GM21381 (cell line): ENCODE results near the gene PPP2R5B.

Source experiments
- ATAC-seq: cut with Tn5 transposase; IDR thresholded peaks from one replicate; pipeline ENCODE4 v1.9.1; 2021; ENCODE audit warnings: mild to moderate bottlenecking, moderate library complexity; ENCODE audit not compliant: unreplicated experiment

Gene PPP2R5B

DNA sequence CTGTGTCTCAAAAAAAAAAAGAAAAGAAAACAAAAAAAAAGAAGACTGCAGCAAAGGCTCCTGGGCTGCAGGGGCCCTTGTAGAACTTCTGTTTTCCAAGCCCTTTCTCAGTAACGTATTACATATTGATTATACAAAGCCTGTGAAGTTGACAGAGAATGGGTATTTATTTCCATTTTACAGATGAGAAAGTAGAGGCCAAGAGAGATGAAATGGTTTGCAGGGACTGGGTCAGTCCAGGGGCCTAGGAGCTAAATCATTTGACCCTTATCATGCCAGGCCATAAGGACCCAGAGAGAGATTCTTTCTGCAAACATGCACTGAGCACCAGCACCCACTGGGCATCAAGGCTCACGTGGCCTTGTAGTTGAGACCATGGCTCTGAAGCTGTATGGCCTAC, 4.5 kb downstream of the PPP2R5B start:
- ATAC-seq: no peak

DNA sequence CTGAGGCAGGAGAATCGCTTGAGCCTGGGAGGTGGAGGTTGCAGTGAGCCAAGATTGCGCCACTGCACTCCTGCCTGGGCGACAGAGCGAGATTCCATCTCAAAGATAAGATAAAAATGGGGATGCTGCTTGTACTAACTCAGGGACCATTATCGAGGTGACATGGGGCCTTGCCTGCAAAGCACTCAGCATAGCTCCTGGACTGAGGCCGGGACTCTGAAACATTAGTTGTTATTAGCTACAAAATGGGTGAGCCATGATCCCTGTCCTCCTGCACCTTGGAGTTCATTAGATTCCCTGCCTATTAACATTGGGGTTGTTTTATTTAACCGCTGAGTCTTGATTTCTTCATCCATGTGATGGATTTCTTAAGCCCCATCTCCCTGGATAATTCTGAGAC, 5.1 kb downstream of the PPP2R5B start:
- ATAC-seq: no peak

DNA sequence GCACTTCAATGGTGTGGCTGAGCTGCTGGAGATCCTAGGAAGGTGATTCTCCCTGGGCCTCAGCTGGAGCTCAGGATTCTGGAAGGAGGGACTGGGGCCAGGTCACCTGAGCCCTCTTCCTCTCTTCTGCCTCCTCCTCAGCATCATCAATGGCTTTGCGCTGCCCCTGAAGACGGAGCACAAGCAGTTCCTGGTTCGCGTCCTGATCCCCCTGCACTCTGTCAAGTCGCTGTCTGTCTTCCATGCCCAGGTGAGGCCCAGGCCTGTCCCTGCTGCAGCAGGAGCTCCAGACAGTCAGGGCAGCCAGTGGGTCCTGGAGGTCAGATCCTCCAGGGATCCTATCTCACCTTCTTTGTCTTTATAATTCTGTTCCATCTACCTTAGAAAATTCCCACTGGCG, 5.9 kb downstream of the PPP2R5B start:
- ATAC-seq: no peak

DNA sequence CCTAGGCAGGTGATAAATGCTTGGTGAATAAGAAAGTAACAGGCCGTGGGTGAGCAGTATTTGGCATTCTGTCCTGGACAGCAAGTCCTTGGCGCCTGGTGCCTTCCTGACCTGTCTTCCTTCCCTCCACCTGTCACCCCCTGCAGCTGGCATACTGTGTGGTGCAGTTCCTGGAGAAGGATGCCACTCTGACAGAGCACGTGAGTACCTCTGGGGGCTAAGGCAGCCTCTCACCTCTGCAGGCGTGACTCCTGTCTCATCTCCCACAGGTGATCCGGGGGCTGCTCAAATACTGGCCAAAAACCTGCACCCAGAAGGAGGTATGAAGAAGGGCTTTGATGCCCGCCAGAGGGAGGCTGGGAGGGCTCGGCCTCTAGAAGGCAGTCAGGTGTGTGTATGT, 6.8 kb downstream of the PPP2R5B start:
- no peak for ATAC-seq

DNA sequence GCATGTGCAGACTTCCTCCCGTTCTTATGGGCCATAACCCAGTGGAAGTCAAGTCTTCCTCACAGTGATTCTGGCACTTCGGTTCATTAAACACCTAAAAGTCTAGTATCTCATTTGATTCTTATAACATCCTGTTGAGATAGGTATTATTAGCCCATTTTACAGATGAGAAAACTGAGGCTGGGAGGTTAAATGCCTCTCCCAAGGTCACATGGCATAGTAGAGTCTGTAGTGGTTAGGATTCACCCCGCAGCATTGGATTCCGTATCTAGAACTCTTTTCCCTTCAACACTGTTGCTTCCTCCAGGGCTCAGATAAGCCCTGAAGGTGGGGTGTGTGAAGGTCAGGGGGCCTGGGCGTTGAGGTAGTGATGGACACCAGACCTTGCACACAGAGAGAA, 7.8 kb downstream of the PPP2R5B start:
- ATAC-seq: no peak

DNA sequence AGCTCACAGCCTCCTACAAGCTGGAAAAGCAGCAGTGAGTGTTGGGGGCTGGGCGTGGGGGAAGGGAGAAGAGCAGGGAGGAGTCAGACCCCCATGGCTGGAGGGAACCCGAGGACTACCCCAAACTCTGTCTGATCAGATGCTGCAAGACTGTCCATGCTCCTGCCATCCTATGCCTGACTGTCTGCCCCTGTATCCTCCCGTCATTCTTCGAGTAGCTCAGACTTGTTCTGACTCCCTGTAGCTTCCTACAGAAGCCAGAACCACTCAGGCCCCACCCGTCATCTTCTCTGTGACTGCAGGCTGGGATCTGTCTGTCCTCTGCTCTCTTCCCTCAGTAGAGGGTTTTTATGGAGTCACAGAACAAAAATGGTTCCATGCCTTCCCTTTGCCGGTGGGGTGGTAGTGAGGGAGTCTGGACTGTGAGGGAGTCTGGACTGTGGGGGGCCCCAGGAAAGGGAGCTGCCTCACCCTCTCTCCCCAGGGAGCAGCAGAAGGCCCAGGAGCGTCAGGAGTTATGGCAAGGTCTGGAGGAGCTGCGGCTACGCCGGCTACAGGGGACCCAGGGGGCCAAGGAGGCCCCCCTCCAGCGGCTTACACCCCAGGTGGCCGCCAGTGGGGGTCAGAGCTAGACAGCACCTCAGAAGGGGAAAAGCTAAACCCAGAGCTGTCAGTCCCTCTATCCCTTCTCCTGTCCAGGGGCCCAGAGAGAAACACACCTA, 8.9 kb downstream of the PPP2R5B start:
- ATAC-seq: no peak

DNA sequence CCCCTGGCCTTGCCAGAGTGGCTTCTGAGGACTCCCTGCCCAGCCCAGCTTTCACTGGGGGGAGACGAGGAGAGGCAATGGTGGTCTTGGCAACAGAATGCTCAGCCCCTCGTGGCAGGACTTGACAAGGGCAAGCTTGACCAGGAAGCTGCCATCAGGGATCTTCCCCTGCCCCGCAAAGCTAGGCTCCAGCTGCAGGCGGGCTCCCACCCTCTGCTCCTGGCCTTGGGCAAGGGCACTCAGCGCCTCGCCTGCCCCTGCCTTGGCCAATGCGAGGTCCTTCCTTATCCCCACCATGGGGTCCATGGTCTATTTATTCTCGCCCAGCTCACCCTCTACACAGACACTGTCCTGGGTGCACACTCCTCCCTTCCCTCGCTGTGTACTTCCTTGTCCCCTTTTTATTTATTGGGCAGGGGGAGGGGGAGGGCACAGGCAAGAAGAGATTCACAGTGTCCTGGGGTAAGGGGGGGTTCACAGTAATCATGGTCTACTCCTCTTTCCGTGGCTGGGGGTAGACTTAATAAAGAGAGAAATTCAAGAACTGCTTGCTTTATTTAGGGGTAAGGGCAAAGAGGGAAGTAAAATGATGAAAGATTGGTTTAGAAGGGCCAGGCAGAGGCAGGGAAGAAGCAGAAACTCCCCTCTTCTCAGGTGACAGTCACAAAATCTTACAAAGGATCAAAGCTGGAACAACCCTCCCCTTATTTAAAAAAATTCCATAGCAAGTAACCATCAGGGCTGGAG, 9.6 kb downstream of the PPP2R5B start:
- no peak for ATAC-seq

DNA sequence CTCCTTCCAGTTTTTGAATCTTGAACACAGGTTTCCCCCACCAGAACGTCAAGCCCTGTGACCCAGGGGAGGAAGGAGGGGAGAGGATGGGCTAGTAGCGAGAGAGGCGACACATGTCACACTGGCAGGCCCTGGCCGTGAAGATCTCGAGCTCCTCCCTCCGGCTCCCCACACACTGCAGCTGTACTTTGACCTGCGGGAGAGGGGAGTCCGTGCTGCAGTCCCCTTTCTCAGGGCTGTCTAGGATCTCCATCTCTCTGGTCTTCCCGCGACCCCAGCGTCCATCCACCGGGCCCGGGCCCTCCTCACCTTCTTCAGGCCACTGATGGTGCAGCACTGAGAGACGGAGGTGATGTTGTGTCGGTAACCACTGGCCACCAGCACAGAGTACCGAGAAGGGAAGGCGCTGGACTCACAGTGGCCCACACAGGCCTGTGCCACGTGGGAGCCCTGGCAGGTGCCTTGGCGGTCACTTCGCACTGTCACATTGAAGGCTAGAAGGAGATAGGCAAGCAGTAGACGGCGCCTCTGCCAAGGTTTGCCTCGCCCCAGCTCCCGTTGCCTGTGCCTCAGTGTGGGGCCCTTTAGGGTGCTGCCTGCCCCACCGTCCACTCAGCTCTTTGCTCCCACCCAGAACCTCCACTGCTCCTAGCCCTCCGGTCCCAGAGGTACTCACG, 10.3 kb downstream of the PPP2R5B start:
- ATAC-seq: no peak

DNA sequence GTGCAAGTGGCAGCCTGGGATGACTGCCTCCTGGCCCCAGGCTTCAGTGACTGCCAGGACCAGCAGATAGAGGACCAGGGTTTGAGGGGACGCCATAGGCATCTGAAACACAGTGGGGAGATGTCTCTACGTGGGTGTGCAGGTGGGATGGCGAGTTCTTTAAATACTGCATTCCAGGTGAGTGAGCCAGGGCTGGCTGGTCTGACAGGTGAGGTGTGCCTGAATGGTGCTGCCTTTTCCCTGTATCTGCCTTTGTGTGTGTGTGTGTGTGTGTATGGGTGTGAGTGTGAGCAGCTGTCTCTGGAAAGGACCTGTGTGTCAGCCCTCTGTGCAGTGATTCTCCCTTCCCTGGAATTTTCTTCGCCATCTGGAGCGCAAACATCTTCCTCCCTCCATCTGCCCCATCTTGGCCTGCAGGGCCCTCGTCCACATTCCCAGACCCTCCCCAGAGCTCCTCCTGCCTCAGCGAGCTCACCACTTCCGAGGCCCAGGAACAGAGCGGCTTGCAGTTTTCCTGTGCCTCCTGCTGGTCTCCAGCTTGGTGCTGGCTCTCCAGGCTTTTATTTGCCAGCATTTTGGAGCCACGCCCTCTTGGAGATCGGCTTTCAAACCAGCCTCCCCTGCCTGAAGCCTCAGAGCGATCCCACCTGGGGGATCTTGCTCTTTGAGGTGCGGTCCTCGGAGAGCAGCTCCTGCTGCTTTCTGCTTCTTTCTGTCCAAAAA, 11.0 kb downstream of the PPP2R5B start, which contains the start of gene GPHA2:
Gene GPHA2 (minus strand): TSS at position 535 of the 723 bp plus-strand sequence. CDS start 433 bp downstream, at position 102.
- no peak for ATAC-seq

DNA sequence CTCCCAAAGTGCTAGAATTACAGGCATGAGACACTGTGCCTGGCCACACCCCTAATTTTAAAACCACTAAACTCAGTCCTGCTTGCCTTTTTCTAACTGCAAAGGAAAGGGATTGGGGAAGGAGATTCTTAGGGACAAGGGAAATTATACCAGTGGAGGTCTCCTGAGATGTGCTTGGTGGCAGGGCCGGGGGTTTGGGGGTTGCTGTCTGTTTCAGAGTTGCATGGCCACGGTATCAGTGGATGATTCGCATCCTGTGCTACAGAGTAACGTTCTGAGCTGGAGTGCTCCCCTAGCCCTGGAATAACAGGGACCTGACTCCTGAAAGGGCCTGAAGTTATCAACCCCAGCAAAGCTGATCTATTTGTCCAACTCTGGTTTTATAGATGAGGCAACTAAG, 12.1 kb downstream of the PPP2R5B start:
- ATAC-seq: no peak

DNA sequence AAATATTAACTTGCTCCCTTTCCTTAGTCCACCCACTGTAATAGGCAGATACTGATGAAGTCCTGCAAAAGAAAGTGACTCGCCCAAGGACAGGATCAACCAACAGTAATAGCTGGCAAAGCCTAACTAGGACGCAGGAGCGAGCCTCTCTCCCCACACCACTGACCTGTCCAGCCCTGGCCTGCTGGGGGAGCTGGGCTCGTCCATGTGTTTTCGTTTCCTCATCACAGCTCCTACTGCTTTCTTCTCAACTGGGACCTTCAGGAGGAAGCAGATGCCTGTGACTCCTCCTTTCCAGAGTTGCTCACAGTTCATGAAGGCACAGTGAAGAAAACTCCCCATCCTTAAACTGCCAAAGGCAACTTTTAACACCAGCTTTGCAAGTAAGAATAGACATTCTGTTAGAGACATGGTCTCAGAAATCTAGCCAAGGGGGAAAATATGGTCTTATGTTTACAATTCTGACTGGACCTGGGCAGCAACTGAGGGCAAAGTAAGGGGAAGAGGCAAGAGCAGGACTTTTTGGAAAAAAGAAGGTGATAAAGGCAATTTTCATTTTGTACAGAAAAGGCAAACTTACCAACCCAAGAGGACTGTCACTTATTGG, 22.8 kb downstream of the PPP2R5B start:
- ATAC-seq: no peak

DNA sequence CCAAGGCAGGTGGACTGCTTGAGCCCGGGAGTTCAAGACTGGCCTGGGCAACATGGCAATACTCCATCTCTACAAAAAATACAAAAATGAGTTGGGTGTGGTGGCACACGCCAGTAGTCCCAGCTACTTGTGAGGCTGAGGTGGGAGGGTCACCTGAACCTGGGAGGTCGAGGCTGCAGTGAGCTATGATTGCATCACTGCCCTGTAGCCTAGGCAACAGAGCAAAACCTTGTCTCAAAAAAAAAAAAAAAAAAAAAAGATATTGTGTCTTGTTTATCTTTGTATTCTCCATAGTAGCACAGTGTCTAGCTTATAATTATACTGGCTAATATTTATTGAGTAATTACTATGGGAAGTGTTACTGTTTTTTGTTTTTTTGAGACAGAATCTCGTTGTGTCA, 27.0 kb downstream of the PPP2R5B start:
- ATAC-seq: no peak

DNA sequence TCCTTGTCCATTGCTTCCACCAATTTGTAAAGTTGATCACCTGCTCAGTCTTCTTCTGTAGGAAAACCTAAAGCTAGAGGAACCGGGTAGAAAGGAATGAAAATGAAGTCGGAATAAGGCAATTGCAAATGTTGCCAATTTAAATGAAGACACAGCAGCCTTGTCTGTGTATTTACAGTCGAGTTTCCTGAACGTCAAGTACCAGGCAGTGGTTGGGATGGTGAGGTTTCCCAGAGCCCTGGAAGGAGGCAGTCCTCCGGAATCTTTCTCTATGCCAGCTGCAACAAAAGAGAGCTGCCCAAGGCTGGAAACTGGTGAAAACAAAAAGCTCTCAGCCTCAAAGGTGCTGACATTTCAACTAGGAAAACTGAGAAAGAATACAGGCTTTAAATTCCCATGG, 29.7 kb downstream of the PPP2R5B start:
- no peak for ATAC-seq

DNA sequence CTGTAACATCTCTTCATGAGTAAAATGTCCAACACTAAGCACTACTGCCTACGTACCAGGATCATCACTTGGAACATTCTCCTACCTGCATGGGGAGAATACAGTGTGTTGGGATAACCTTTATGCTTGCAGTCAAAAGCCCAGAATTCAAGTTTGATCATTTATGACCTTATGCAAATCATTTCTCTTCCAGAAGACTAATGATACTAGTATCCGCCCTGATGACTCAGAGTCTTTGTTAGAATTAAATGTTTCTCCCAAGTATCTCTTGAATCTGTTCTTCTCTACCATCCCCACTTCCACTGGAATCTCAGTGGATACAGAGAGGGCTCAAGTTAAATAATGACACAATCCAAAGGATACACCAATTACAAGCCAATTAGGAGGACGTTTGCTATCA, 35.0 kb downstream of the PPP2R5B start:
- ATAC-seq: no peak

DNA sequence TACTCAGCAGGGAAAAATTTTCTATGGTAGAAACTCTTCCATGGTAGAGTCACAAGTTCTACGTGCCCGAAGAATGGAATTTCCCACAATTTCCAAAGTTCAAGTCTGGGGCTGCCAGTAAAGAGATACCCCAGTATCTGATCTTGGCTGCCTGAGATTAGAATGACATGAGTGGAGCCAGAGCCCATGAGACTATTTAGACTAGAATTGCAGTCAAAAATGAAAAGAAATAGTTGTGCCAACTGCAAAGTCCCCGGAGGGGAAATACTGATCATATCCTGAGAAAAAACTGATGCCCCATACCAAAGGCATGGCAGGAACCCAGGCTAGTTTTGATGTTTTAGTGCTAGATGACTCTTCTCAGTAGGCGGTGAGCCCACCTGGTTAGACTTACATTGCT, 36.2 kb downstream of the PPP2R5B start:
- ATAC-seq: no peak

DNA sequence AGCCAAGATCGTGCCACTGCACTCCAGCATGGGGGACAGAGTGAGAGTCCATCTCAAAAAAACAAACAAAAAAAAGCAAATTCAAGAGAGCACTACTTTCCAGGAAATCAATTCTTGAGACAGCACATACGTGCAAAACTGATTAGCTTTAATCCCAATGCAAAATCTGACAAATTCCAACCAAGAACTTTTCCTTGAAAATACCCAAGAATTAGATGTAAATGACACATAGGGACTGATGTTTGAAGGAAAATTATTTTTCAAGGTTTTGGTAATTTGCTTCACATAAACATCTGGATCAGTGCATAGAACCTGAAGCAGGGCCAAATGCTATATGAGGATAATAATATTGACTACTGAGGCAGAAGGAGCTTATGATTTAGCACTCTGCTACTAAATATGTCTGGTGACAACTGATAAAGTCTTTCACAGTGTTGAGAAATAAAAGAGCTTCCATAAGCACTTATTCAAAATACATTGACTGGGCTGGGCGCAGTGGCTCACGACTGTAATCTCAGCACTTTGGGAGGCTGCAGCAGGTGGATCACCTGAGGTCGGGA, 38.7 kb downstream of the PPP2R5B start:
- no peak for ATAC-seq

DNA sequence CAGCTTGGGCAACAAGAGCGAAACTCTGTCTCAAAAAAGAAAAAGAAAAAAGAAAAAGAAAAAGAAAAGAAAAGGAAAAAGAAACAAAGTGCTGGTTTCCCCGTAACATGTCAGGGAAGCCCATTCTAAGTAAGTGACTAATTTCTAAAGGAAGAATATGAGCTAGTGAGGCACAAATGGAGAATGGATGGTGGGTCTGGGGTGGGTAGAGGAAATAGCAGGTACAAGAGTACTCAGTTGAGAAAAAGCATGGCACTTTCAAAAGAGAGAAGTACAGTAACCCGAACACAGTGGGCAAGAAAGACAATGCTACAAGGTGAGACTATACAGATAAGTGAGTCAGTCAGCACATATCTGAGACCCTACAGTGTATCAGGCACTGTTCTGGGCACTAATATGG, 42.9 kb downstream of the PPP2R5B start:
- no peak for ATAC-seq

DNA sequence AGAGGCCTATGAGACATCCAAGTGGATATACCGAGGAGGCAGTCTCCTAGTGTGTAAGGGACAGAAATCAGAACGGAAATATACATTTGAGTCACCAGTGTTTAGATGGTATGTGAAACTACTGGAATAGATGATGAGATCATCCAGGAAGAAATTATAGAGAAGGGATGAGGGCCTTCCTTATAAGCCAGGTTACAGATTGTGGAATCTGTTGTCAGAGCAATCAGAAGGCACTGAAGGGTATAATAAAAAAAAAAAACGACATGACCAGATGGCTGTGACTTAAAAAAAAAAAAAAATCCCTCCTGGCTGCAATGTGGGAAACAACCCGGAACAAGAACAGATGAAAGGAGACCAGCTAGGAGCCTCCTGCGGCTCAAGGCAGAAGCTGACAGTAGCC, 44.7 kb downstream of the PPP2R5B start:
- no peak for ATAC-seq

DNA sequence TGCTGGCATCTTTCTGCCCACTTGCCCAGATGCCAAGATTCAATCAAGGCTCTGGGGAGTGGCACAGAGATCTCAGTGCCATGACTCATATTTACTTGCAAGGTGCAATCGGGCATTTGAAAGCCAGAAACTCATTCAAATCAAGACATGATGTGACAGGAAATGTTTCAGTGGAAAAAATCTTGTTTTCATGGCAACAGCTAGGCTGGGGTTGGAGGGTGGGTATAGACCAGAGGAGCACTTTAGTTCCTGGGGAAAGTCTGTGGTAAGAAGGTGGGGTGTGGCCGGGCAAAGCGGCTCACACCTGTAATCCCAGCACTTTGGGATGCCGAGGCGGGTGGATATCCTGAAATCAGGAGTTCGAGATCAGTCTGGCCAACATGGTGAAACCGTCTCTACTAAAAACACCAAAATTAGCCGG, 46.3 kb downstream of the PPP2R5B start:
- ATAC-seq: no peak

DNA sequence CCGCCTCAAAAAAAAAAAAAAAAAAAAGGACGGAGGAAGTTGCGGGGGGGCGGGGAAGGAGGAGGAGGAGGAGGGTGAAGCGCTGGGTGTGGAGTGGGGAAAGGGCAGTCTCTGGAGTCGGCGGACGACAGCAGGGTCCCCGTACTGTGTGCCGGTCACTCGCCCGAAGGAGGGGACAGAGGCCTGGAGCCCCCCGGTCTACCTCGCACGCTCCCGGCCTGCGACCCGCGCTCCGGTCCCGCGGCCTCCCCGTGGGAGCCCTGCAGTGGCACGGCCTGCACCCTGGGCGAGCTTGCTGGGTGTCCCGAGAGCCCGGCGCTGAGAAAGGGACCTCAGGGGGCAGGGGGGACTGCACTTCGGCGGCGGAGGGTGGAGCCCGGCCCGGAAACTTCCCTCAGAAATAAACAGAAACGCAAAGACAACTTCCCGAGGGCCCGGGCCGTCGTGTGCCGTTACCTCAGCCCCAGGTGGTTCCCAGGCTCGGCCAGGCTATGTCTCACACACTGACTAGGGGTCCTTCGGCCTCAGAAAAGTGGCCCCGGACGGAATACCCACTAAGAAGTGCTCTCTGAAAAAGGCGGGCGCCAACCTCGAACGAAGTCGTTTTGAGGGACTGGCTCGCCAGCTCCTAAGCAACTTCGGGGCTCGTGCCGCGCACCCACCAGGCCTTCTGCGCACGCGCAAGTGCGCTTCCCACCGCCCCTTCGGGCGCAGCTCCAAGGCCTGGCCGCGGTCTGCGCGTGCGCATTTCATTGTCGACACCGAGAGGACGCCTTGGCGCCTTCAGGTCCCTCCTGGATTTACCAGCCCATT, 47.1 kb downstream of the PPP2R5B start, which contains the start of gene MAJIN:
Gene MAJIN (minus strand): TSS at position 688 of the 813 bp plus-strand sequence. CDS start 12,703 bp downstream, outside the sequence.
- no peak for ATAC-seq
